Colon (tissue), 2 donors: ENCODE results near the gene RAB32.
"Not testable (repeated sequence)": the region's sequence is repeated elsewhere in the genome, so short reads cannot be mapped to it uniquely, and the experiment has no call there.

Experiments used
- FAIRE-seq: peaks from 2 replicates; lab custom pipeline; 2012; peaks lifted over from hg19 to GRCh38; lab: Jason Lieb, UNC
- donor health status: control.
- donor health status: control.

RAB32 gene

GRCh38 chr6:146543211-146543939, at the start of gene RAB32:
Gene RAB32 (plus strand): TSS chr6:146543833. CDS start chr6:146543872, 39 bp downstream.
- FAIRE-seq = no peak

GRCh38 chr6:146498309-146498708, 45.3 kb upstream of the RAB32 start:
- no peak for FAIRE-seq

GRCh38 chr6:146503096-146503495, 40.5 kb upstream of the RAB32 start:
- FAIRE-seq = no peak

- FAIRE-seq = no peak
These were observed 28.4 kb upstream of the RAB32 start for GRCh38 chr6:146515212-146515611.

- FAIRE-seq = no peak
These were observed 17.4 kb upstream of the RAB32 start for GRCh38 chr6:146526192-146526591.

- FAIRE-seq = no peak
These were observed 10.9 kb upstream of the RAB32 start for GRCh38 chr6:146532702-146533101.

GRCh38 chr6:146542881-146543210, 787 bp upstream of the RAB32 start:
- no peak for FAIRE-seq

- FAIRE-seq = no peak
These were observed 445 bp downstream of the RAB32 start for GRCh38 chr6:146543940-146544615.

- FAIRE-seq = no peak
These were observed 1.1 kb downstream of the RAB32 start for GRCh38 chr6:146544616-146545182.

GRCh38 chr6:146545581-146545980, 1.9 kb downstream of the RAB32 start:
- FAIRE-seq = no peak

- peak; percentile 49 for FAIRE-seq
These were observed 2.9 kb downstream of the RAB32 start for GRCh38 chr6:146546443-146547043.

- no peak for FAIRE-seq
These were observed 4.3 kb downstream of the RAB32 start for GRCh38 chr6:146547889-146548288.

- FAIRE-seq = no peak
These were observed 5.3 kb downstream of the RAB32 start for GRCh38 chr6:146548898-146549374.

GRCh38 chr6:146550911-146551310, 7.3 kb downstream of the RAB32 start:
- FAIRE-seq = no peak

GRCh38 chr6:146551545-146551944, 7.9 kb downstream of the RAB32 start:
- no peak for FAIRE-seq

GRCh38 chr6:146553377-146554135, 9.9 kb downstream of the RAB32 start:
- no peak for FAIRE-seq

- no peak for FAIRE-seq
These were observed 17.0 kb downstream of the RAB32 start for GRCh38 chr6:146560607-146561006.

GRCh38 chr6:146566661-146567060, 23.0 kb downstream of the RAB32 start:
- FAIRE-seq = not testable (repeated sequence)

GRCh38 chr6:146568619-146569018, 25.0 kb downstream of the RAB32 start:
- not testable (repeated sequence) for FAIRE-seq

- no peak for FAIRE-seq
These were observed 30.6 kb downstream of the RAB32 start for GRCh38 chr6:146574211-146574610.

- FAIRE-seq = no peak
These were observed 34.4 kb downstream of the RAB32 start for GRCh38 chr6:146578054-146578453.

GRCh38 chr6:146581968-146582367, 38.3 kb downstream of the RAB32 start:
- no peak for FAIRE-seq
